Chondrocyte (in vitro differentiated cells): ENCODE measurements around the gene CDCA4. TPM values are rescaled to one million over a fixed set of nuclear protein-coding genes. Genes with fewer than 3 reads are reported as not detected.

Source experiments
- DNase-seq: peaks from one replicate; pipeline ENCODE4 v3.0.0; 2021; ENCODE audit warnings: mixed read lengths, low spot score
- H3K27ac Mint-ChIP-seq: one replicate; pipeline ENCODE4 v1.8.0; 2021; ENCODE audit warnings: mild to moderate bottlenecking, moderate library complexity, mixed read lengths; ENCODE audit not compliant: unreplicated experiment
- H3K27me3 Mint-ChIP-seq: 2 replicates; pipeline ENCODE4 v1.8.0; 2021; ENCODE audit warnings: low read depth, mixed read lengths
- H3K36me3 Mint-ChIP-seq: 2 replicates; pipeline ENCODE4 v1.8.0; 2021; ENCODE audit warnings: low read depth, mixed read lengths
- H3K4me1 Mint-ChIP-seq: 2 replicates; pipeline ENCODE4 v1.8.0; 2021; ENCODE audit warnings: low read depth, mild to moderate bottlenecking, mixed read lengths
- H3K4me3 Mint-ChIP-seq: one replicate; pipeline ENCODE4 v1.8.0; 2021; ENCODE audit warnings: mild to moderate bottlenecking, moderate library complexity, mixed read lengths; ENCODE audit not compliant: unreplicated experiment
- H3K9me3 Mint-ChIP-seq: 2 replicates; pipeline ENCODE4 v1.8.0; 2021; ENCODE audit warnings: low read depth, mixed read lengths
- total RNA-seq: library from RNA; stranded (reverse); gene quantifications from 3 replicates; pipeline ENCODE4 v1.2.1, GENCODE V29; 2021
- TF ChIP-seq, protein P1 (sequence below): fragments of 200-600 bp; sonication (generic); IDR thresholded peaks from 2 replicates; pipeline ENCODE4 v1.5.0; 2021; ENCODE audit warnings: antibody characterized with exemption, mild to moderate bottlenecking, moderate library complexity

Gene CDCA4
- total RNA-seq, 1 donor from 2014 or later, result 18.0 TPM

- TF ChIP-seq, protein P1, sequence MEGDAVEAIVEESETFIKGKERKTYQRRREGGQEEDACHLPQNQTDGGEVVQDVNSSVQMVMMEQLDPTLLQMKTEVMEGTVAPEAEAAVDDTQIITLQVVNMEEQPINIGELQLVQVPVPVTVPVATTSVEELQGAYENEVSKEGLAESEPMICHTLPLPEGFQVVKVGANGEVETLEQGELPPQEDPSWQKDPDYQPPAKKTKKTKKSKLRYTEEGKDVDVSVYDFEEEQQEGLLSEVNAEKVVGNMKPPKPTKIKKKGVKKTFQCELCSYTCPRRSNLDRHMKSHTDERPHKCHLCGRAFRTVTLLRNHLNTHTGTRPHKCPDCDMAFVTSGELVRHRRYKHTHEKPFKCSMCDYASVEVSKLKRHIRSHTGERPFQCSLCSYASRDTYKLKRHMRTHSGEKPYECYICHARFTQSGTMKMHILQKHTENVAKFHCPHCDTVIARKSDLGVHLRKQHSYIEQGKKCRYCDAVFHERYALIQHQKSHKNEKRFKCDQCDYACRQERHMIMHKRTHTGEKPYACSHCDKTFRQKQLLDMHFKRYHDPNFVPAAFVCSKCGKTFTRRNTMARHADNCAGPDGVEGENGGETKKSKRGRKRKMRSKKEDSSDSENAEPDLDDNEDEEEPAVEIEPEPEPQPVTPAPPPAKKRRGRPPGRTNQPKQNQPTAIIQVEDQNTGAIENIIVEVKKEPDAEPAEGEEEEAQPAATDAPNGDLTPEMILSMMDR, result no peak
- H3K27me3 Mint-ChIP-seq, result no peaks in the 10 kb centered on the region
- no peaks in the 10 kb centered on the region for H3K36me3 Mint-ChIP-seq
- H3K9me3 Mint-ChIP-seq, result no peaks in the 10 kb centered on the region
- H3K4me3 Mint-ChIP-seq, result peak overlapping the region; percentile 60
- peak; percentile 86 for DNase-seq
- H3K27ac Mint-ChIP-seq, result no peak overlapping the region
- H3K4me1 Mint-ChIP-seq, result peaks cover 10% of the 10 kb centered on the region
Observed at GRCh38 chr14:104986487-104987164, 34.3 kb downstream of the CDCA4 start.

DNA sequence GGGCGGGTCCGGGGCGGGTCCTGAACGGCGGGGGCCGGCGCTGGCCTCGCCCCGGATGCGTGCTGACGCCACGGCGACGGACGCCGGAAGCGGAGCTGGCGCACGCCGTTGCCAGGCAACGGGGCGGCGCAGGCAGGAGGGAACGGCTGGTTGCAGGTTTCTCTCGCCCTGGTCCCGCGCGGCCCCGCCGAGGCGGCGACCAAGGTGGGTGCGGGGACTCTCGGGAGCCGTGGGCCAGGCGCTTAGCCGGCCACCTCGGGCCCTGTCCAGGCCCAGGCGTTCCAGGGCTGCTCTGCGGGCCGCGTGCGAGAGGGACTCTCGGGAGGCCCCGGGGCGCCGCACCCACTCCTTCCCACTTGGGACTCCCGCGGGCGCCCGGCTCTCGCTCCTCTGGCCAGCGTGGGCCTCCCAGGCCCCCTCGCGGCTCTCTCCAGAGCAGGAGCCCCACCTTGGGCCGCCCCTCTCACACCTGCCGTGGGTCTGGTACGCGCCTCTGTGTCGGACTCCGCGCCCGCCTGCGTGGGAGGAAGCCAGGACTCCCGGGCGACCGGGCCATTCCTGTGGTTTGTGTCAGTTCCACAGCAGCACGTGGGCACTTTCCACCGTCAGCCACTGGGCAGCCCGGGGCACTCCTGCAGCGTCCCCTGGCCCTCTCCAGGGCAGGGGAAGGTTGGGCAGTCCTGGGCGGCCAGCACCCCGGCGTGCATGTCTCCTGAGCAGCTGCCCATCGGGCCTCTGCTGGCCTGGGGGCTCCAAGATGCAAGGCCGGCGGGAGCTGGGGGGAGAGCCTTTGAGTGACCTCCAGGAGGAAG lies 35.0 kb downstream of the CDCA4 start, which contains the start of gene CLBA1:
CLBA1 (plus strand) TSS at position 114 of the 812 bp plus-strand sequence; CDS start at position 758, 644 bp downstream.
- Mint-ChIP-seq H3K4me3 (peak within 1 kb of the TSS; percentile 61), H3K27ac (peak within 1 kb of the TSS; percentile 41), H3K9me3 (no peaks in the 10 kb centered on the region), H3K27me3 (no peaks in the 10 kb centered on the region), H3K36me3 (no peaks in the 10 kb centered on the region), H3K4me1 (peaks cover 10% of the 10 kb centered on the region)
- TF ChIP-seq, protein P1, result no peak
- peak; percentile 91 for DNase-seq

- H3K27ac Mint-ChIP-seq, result no peak overlapping the region
Observed at GRCh38 chr14:104984056-104984894, 36.6 kb downstream of the CDCA4 start.

DNA sequence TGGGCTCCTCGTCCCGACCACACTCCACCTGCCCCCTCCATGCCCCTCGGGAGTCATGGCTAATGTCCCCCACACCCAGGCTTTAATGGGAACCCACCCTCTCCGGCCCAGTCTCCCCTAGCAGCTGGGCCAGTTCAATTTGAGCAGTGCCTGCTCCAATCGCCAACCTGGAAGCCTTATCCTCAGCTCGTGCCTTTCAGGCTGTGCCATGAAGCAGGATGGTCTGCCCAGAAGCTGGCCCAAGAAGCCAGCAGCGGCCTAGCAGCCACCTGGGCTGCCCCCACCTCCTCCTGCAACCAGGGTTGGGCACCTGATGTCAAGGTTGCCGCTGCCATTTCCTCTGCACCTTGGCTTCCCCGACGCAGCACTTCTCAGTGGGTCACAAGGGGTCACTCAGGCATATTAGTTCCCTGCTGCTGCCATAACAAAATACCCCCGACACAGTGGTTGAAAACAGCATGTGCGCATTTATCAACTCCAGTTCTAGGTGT lies 37.6 kb downstream of the CDCA4 start:
- Mint-ChIP-seq H3K27ac (no peak overlapping the region), H3K9me3 (no peaks in the 10 kb centered on the region), H3K36me3 (no peaks in the 10 kb centered on the region), H3K27me3 (no peaks in the 10 kb centered on the region), H3K4me1 (peaks cover 27% of the 10 kb centered on the region), H3K4me3 (no peak overlapping the region)
- no peak for DNase-seq
- TF ChIP-seq, protein P1, result no peak

More at GRCh38 chr14:104984056-104984894, 36.6 kb downstream of the CDCA4 start:
- Mint-ChIP-seq H3K27me3 (no peaks in the 10 kb centered on the region), H3K4me3 (peak overlapping the region; percentile 61), H3K4me1 (peaks cover 21% of the 10 kb centered on the region), H3K9me3 (no peaks in the 10 kb centered on the region), H3K36me3 (no peaks in the 10 kb centered on the region)
- peak; percentile 86 for DNase-seq
- TF ChIP-seq, protein P1, result no peak
